ENCODE measurements around the gene PRPF31.
A peak's percentile ranks its signal among the peaks of the same experiment; 100 is the strongest.

The PRPF31 gene, protein sequence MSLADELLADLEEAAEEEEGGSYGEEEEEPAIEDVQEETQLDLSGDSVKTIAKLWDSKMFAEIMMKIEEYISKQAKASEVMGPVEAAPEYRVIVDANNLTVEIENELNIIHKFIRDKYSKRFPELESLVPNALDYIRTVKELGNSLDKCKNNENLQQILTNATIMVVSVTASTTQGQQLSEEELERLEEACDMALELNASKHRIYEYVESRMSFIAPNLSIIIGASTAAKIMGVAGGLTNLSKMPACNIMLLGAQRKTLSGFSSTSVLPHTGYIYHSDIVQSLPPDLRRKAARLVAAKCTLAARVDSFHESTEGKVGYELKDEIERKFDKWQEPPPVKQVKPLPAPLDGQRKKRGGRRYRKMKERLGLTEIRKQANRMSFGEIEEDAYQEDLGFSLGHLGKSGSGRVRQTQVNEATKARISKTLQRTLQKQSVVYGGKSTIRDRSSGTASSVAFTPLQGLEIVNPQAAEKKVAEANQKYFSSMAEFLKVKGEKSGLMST

DNA sequence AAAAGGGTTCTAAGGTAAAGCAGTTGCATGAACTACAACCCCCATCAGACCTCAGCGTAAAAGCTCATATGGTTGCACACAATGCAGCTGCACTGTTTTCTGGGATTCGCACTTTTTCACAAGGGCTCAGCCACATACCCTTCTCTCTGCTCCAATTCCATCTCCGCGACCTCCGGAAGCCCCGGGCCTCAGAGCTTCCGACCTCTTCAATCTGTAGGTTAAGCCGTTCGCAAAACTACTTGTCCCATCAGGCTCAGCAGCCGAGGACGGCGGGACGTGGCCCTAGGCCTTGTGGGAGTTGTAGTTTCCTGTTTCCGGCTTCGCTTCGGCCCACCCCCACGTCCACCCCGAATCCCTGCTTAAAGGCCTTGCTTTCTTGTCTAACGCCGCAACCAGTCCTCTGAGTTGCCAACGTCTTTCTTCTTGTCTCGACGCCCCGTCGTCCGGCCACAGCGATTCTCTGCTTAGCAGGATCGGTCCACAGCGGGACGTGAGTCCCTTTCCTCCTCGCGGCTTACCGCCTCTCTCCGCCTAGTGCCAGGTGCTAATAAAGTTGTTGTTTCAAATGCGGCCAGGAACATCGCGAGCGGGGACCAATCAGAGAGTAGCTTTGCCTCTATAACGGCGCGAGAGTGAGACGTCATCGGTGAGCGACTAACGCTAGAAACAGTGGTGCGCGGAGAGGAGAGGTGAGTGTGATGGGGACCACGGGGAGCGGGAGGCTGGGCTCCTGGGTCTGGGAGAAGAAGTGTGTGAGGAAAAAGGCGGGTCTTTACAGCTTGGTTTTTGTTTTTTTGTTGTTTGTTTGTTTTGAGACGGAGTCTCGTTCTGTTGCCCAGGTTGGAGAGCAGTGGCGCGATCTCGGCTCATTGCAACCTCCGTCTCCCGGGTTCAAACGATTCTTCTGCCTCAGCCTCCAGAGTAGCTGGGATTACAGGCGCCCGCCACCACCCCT is at the start of gene PRPF31, which contains the start of gene TFPT:
PRPF31 (plus strand) TSS at position 646 of the 955 bp plus-strand sequence. CDS start 2,525 bp downstream, outside the sequence.
TFPT (minus strand) TSS at position 549 of the 955 bp plus-strand sequence; CDS start at position 161, 388 bp downstream.
- Histone ChIP-seq H3K9me3 (ENCODE audit: insufficient read depth, low read length) (no peaks in the 10 kb centered on the region), H3K27me3 (ENCODE audit: insufficient read depth, insufficient read length) (no peaks in the 10 kb centered on the region), H3K4me3 (ENCODE audit: insufficient read length, low read depth) (peak within 1 kb of the TSS; percentile 71), H3K36me3 (ENCODE audit: insufficient read depth, insufficient read length, low read length) (peaks cover 50% of the 10 kb centered on the region), H3K4me1 (ENCODE audit: insufficient read depth, insufficient read length) (no peaks in the 10 kb centered on the region), H3K9ac (ENCODE audit: insufficient read length, low read depth) (peak within 1 kb of the TSS; percentile 91)
- no peak for TF ChIP-seq ZNF274 (IDR thresholded peaks at IDR 0.05; ENCODE audit: low read depth, low read length)
- peak; percentile 7 for TF ChIP-seq YY1 (IDR thresholded peaks at IDR 0.05; ENCODE audit: insufficient read depth, insufficient read length)
- DNase-seq (ENCODE audit: low read depth, low spot score) = peak; percentile 93

- Histone ChIP-seq H3K4me3 (ENCODE audit: insufficient read length, low read depth) (no peak overlapping the region), H3K27me3 (ENCODE audit: insufficient read depth, insufficient read length) (no peaks in the 10 kb centered on the region), H3K36me3 (ENCODE audit: insufficient read depth, insufficient read length, low read length) (no peaks in the 10 kb centered on the region), H3K9me3 (ENCODE audit: insufficient read depth, low read length) (no peaks in the 10 kb centered on the region), H3K9ac (ENCODE audit: insufficient read length, low read depth) (no peak overlapping the region), H3K4me1 (ENCODE audit: insufficient read depth, insufficient read length) (no peaks in the 10 kb centered on the region)
- TF ChIP-seq YY1 (IDR thresholded peaks at IDR 0.05; ENCODE audit: insufficient read depth, insufficient read length) (no peak), SUZ12 (IDR thresholded peaks at IDR 0.05; ENCODE audit: extremely low read depth, insufficient read depth, insufficient read length) (no peak), ZNF274 (IDR thresholded peaks at IDR 0.05; ENCODE audit: low read depth, low read length) (no peak)
- DNase-seq (ENCODE audit: low read depth, low spot score) = no peak
Measured at GRCh38 chr19:54069470-54069869, 46.1 kb upstream of the PRPF31 start.

DNA sequence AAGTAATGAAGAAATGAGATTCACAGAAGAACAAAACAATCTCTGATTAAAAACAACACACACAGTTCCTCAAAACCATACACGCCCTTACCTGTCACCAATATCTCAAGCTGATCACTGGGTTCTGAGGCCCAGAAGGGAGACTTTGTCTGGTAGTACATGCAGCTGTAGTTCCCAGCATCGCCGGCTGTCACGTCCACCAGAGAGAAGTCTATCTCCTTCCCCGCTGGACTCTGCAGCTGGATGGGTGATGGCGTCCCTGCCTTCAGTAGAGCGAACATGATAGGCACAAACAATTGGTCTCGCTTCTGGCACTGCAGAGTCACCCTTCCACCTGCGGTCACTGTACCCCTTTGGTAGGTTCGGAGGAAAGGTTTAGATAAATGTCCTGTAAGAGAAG is 41.7 kb upstream of the PRPF31 start:
- no peak for TF ChIP-seq YY1 (IDR thresholded peaks at IDR 0.05; ENCODE audit: insufficient read depth, insufficient read length)
- TF ChIP-seq SUZ12 (IDR thresholded peaks at IDR 0.05; ENCODE audit: extremely low read depth, insufficient read depth, insufficient read length) = no peak
- no peak for TF ChIP-seq ZNF274 (IDR thresholded peaks at IDR 0.05; ENCODE audit: low read depth, low read length)
- Histone ChIP-seq H3K27me3 (ENCODE audit: insufficient read depth, insufficient read length) (no peaks in the 10 kb centered on the region), H3K9ac (ENCODE audit: insufficient read length, low read depth) (no peak overlapping the region), H3K9me3 (ENCODE audit: insufficient read depth, low read length) (no peaks in the 10 kb centered on the region), H3K4me1 (ENCODE audit: insufficient read depth, insufficient read length) (no peaks in the 10 kb centered on the region), H3K4me3 (ENCODE audit: insufficient read length, low read depth) (no peak overlapping the region), H3K36me3 (ENCODE audit: insufficient read depth, insufficient read length, low read length) (no peaks in the 10 kb centered on the region)
- DNase-seq (ENCODE audit: low read depth, low spot score) = no peak

DNA sequence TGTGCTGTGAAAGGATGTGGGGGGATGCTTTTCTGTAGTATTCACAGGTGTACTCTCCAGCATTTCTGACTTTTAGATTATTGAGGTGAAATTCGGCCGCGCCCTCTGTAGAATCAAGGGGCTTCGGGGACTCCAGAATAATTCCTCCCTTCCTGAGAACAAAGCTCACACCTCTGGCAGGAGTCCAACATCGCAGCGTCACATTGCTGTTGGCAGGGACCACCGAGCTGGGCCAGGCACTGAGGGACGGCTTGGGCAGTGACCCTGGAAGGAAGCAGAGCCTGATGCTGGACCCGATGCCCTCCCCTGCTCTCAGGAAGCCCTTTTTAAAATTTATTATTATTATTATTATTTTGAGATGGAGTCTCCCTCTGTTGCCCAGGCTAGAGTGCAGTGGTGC is 40.7 kb upstream of the PRPF31 start:
- no peak overlapping the region for H3K4me3 ChIP-seq (ENCODE audit: insufficient read length, low read depth)
- DNase-seq (ENCODE audit: low read depth, low spot score) = no peak
- H3K4me1 ChIP-seq (ENCODE audit: insufficient read depth, insufficient read length) = no peaks in the 10 kb centered on the region
- no peaks in the 10 kb centered on the region for H3K36me3 ChIP-seq (ENCODE audit: insufficient read depth, insufficient read length, low read length)
- no peaks in the 10 kb centered on the region for H3K27me3 ChIP-seq (ENCODE audit: insufficient read depth, insufficient read length)
- no peak for TF ChIP-seq ZNF274 (IDR thresholded peaks at IDR 0.05; ENCODE audit: low read depth, low read length)
- TF ChIP-seq YY1 (IDR thresholded peaks at IDR 0.05; ENCODE audit: insufficient read depth, insufficient read length) = no peak
- no peak for TF ChIP-seq SUZ12 (IDR thresholded peaks at IDR 0.05; ENCODE audit: extremely low read depth, insufficient read depth, insufficient read length)
- H3K9ac ChIP-seq (ENCODE audit: insufficient read length, low read depth) = no peak overlapping the region
- H3K9me3 ChIP-seq (ENCODE audit: insufficient read depth, low read length) = no peaks in the 10 kb centered on the region

DNA sequence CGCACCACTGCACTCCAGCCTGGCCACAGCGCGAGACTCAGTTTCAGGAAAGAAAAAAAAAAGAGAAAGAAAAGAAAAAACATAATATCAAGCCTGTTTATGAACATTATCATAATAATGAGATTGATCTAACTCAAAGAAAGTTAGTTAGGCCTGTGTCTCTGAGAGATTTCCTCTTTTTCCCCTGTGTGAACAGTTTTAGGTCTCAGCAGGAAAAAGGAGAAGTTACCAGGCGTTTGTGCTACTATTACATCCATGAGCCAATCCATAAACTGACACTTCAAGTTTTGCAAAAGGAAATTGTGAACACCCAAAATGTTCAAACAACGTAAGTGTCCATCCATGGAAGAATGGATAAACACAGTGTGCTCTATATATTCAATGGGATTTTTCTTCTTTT is 38.2 kb upstream of the PRPF31 start:
- TF ChIP-seq ZNF274 (IDR thresholded peaks at IDR 0.05; ENCODE audit: low read depth, low read length) (no peak), YY1 (IDR thresholded peaks at IDR 0.05; ENCODE audit: insufficient read depth, insufficient read length) (no peak), SUZ12 (IDR thresholded peaks at IDR 0.05; ENCODE audit: extremely low read depth, insufficient read depth, insufficient read length) (no peak)

GRCh38 chr19:54081032-54081431 is 34.5 kb upstream of the PRPF31 start, which contains the start of gene TARM1:
Gene TARM1, minus strand, starts transcription at chr19:54081365. Its CDS starts 25 bp downstream, at chr19:54081340.
- no peak within 1 kb of the TSS for H3K9ac ChIP-seq (ENCODE audit: insufficient read length, low read depth)
- H3K36me3 ChIP-seq (ENCODE audit: insufficient read depth, insufficient read length, low read length) = no peaks in the 10 kb centered on the region
- DNase-seq (ENCODE audit: low read depth, low spot score) = no peak
- H3K9me3 ChIP-seq (ENCODE audit: insufficient read depth, low read length) = peaks cover 19% of the 10 kb centered on the region
- no peaks in the 10 kb centered on the region for H3K4me1 ChIP-seq (ENCODE audit: insufficient read depth, insufficient read length)
- no peak within 1 kb of the TSS for H3K4me3 ChIP-seq (ENCODE audit: insufficient read length, low read depth)
- TF ChIP-seq SUZ12 (IDR thresholded peaks at IDR 0.05; ENCODE audit: extremely low read depth, insufficient read depth, insufficient read length) = no peak
- TF ChIP-seq ZNF274 (IDR thresholded peaks at IDR 0.05; ENCODE audit: low read depth, low read length) = no peak
- no peak for TF ChIP-seq YY1 (IDR thresholded peaks at IDR 0.05; ENCODE audit: insufficient read depth, insufficient read length)
- no peaks in the 10 kb centered on the region for H3K27me3 ChIP-seq (ENCODE audit: insufficient read depth, insufficient read length)

More for the DNA sequence above, 38.2 kb upstream of the PRPF31 start:
- H3K4me1 ChIP-seq (ENCODE audit: insufficient read depth, insufficient read length) = no peaks in the 10 kb centered on the region
- H3K27me3 ChIP-seq (ENCODE audit: insufficient read depth, insufficient read length) = no peaks in the 10 kb centered on the region
- no peaks in the 10 kb centered on the region for H3K36me3 ChIP-seq (ENCODE audit: insufficient read depth, insufficient read length, low read length)
- H3K9me3 ChIP-seq (ENCODE audit: insufficient read depth, low read length) = peaks cover 9% of the 10 kb centered on the region; the same call in 1 of the 2 replicates
- H3K9ac ChIP-seq (ENCODE audit: insufficient read length, low read depth) = no peak overlapping the region
- DNase-seq (ENCODE audit: low read depth, low spot score) = no peak
- H3K4me3 ChIP-seq (ENCODE audit: insufficient read length, low read depth) = no peak overlapping the region
